ENCODE results near the gene AGBL4.

The AGBL4 gene

DNA sequence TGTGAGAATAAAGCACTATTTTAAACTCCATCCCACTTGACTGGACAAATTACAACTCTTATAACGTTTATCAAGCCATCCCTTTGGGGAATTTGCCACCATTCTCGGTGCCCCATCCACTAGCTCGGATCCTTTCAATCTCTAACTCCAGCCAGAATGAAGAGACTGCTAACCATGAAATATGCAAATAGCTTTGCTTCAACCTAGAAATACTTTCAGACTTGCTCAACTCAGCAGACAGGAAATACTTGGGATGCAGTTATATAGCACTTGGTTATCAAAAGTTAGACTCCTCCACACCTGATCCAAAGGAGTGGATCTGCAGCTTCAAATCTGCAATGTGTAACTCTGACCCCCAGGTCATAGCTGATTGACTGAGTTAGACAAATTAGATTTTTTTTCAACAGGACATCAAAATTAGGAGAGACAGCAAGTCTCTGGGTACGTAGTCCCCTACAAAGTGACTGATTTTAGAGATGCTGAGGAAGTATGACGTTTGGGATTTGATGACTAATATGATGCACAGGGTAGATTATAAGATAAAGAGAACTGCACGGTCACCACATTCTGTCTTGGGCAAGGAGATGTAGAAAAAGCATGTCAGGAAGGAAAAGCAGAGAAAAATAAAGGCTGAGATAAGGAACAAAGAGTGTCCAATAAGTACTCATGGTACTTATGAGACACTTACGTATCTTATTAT is 496.0 kb downstream of the AGBL4 start:
- in situ Hi-C loops (cut with HindIII; ENCODE audit: low pct_ligation_motif_present, low pct_unique_long_range_greater_than_20kb, low sequenced_read_pairs) = no loop called here
- DNase-seq = no peak

DNA sequence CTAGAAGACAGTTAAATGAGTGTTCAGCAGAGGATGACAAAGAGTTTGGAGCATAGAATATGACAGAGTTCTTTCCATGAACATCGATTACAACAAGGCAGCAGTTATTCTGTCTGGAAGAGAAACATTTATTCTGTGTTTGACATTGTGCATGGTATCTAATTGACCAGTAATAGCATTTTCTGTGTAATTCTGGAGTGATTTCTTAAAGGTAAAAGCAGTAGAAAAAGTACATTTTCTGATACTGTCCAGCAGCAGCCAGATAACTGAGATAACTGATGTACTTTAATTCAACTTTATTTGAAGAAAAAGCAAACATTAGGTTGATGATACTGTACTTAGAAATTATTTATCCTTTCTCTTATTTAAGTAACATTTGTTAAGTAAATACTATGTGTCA is 497.1 kb downstream of the AGBL4 start:
- DNase-seq = no peak
- in situ Hi-C loops (cut with HindIII; ENCODE audit: low pct_ligation_motif_present, low pct_unique_long_range_greater_than_20kb, low sequenced_read_pairs) = no loop called here

- in situ Hi-C loops (cut with HindIII; ENCODE audit: low pct_ligation_motif_present, low pct_unique_long_range_greater_than_20kb, low sequenced_read_pairs) = no loop called here
- DNase-seq = no peak
Observed at GRCh38 chr1:49523764-49524163, 500.0 kb downstream of the AGBL4 start.

DNA sequence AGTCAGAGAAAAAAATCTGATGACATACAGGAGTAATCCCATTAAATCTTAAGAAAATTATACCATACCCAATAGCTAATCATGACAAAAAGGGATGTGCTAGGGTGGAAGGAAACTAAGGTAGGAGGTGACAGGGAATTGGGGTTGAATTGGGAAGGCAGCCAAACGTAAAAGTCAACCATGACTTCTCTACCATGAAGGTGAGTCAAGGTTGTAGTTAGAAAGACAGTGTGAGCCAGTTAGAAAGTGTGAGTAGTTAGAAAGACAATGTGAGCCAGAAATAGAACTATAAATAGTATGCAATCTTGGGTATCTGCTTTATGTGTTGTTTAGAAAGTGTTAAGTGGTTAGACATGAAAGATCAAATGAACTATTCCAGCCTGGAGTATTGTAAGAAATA is 556.8 kb downstream of the AGBL4 start:
- in situ Hi-C loops (cut with HindIII; ENCODE audit: low pct_ligation_motif_present, low pct_unique_long_range_greater_than_20kb, low sequenced_read_pairs) = no loop called here
- DNase-seq = no peak

GRCh38 chr1:49465486-49466185 is 558.1 kb downstream of the AGBL4 start:
- DNase-seq = no peak
- in situ Hi-C loops (cut with HindIII; ENCODE audit: low pct_ligation_motif_present, low pct_unique_long_range_greater_than_20kb, low sequenced_read_pairs) = no loop called here

DNA sequence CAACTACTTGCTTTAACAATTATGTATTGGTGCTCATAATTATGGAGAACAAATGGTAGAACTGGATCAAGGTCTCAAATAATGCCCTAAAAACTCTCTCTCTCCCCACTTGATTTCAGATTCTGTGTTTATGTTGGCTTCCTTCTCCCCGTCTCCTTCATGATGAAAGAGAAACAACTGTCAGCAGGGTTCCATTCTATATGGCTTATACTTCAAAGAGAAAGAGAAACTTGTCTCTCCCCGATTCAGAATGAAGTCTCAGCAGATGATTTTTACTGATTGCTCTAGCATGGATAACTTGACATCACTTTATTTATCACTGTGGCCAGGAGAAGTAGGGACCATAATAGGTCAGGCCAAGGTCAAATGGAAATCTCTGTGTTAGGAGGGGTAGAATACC is 575.6 kb downstream of the AGBL4 start:
- in situ Hi-C loops (cut with HindIII; ENCODE audit: low pct_ligation_motif_present, low pct_unique_long_range_greater_than_20kb, low sequenced_read_pairs) = no loop called here
- DNase-seq = no peak

- in situ Hi-C loops (cut with HindIII; ENCODE audit: low pct_ligation_motif_present, low pct_unique_long_range_greater_than_20kb, low sequenced_read_pairs) = no loop called here
- no peak for DNase-seq
Observed at GRCh38 chr1:49436865-49437264, 586.9 kb downstream of the AGBL4 start.

- no peak for DNase-seq
Observed at GRCh38 chr1:49435291-49435690, 588.5 kb downstream of the AGBL4 start.

GRCh38 chr1:49424782-49425181 is 599.0 kb downstream of the AGBL4 start:
- no peak for DNase-seq

More at GRCh38 chr1:49435291-49435690, 588.5 kb downstream of the AGBL4 start:
- in situ Hi-C loops (cut with HindIII; ENCODE audit: low pct_ligation_motif_present, low pct_unique_long_range_greater_than_20kb, low sequenced_read_pairs) = no loop called here

GRCh38 chr1:49416758-49417157 is 607.0 kb downstream of the AGBL4 start:
- no peak for DNase-seq
- in situ Hi-C loops (cut with HindIII; ENCODE audit: low pct_ligation_motif_present, low pct_unique_long_range_greater_than_20kb, low sequenced_read_pairs) = no loop called here

More at GRCh38 chr1:49424782-49425181, 599.0 kb downstream of the AGBL4 start:
- in situ Hi-C loops (cut with HindIII; ENCODE audit: low pct_ligation_motif_present, low pct_unique_long_range_greater_than_20kb, low sequenced_read_pairs) = no loop called here

- in situ Hi-C loops (cut with HindIII; ENCODE audit: low pct_ligation_motif_present, low pct_unique_long_range_greater_than_20kb, low sequenced_read_pairs) = no loop called here
Observed at GRCh38 chr1:49408346-49408745, 615.4 kb downstream of the AGBL4 start.

GRCh38 chr1:49397086-49397485 is 626.7 kb downstream of the AGBL4 start:
- DNase-seq = no peak
- in situ Hi-C loops (cut with HindIII; ENCODE audit: low pct_ligation_motif_present, low pct_unique_long_range_greater_than_20kb, low sequenced_read_pairs) = no loop called here

More at GRCh38 chr1:49408346-49408745, 615.4 kb downstream of the AGBL4 start:
- no peak for DNase-seq

GRCh38 chr1:49394200-49394599 is 629.6 kb downstream of the AGBL4 start:
- in situ Hi-C loops (cut with HindIII; ENCODE audit: low pct_ligation_motif_present, low pct_unique_long_range_greater_than_20kb, low sequenced_read_pairs) = no loop called here
- DNase-seq = no peak

DNA sequence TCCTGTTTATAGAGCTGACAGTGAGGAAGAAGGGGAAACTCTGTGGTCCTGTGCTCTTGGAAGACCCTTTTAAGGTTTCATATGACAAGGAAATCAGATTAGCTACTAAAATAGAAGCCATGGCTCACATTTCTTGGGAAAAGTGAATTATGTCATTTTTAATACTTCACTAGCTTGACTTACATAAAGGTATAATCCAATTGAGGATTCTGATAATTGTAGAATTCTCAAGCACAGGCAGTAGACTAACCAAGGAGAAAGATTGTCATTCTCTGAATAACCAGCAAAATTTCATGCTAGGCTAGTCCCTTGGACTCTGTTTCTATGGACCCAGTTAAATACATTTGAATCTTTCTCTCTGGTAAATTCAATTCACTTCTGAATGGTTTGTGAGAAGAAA is 634.1 kb downstream of the AGBL4 start:
- in situ Hi-C loops (cut with HindIII; ENCODE audit: low pct_ligation_motif_present, low pct_unique_long_range_greater_than_20kb, low sequenced_read_pairs) = no loop called here
- no peak for DNase-seq

- no peak for DNase-seq
- in situ Hi-C loops (cut with HindIII; ENCODE audit: low pct_ligation_motif_present, low pct_unique_long_range_greater_than_20kb, low sequenced_read_pairs) = no loop called here
Observed at GRCh38 chr1:49364676-49365075, 659.1 kb downstream of the AGBL4 start.

- in situ Hi-C loops (cut with HindIII; ENCODE audit: low pct_ligation_motif_present, low pct_unique_long_range_greater_than_20kb, low sequenced_read_pairs) = no loop called here
- no peak for DNase-seq
Observed at GRCh38 chr1:49363628-49364027, 660.1 kb downstream of the AGBL4 start.

GRCh38 chr1:49358036-49358435 is 665.7 kb downstream of the AGBL4 start:
- in situ Hi-C loops (cut with HindIII; ENCODE audit: low pct_ligation_motif_present, low pct_unique_long_range_greater_than_20kb, low sequenced_read_pairs) = no loop called here
- DNase-seq = no peak

DNA sequence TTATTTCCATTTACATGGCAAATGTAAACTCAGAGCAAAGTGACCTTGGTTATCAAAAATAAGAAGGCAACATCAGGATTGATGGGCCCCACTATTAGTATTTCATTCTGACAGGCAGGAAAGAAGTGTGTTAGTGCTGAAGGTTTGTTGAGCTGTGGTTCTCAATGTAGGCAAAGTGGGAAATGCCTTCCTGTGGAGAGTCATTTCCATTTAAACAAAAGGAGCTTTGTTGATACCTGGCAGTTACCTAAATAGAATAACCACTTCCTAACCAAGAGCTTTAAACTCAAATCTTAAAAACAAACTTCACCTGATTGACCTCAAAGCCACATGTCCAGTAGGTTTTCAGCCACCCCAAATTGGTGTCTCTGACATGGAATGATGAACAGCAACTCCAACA is 667.2 kb downstream of the AGBL4 start:
- in situ Hi-C loops (cut with HindIII; ENCODE audit: low pct_ligation_motif_present, low pct_unique_long_range_greater_than_20kb, low sequenced_read_pairs) = no loop called here
- no peak for DNase-seq

- in situ Hi-C loops (cut with HindIII; ENCODE audit: low pct_ligation_motif_present, low pct_unique_long_range_greater_than_20kb, low sequenced_read_pairs) = no loop called here
- DNase-seq = no peak
Observed at GRCh38 chr1:49351768-49352167, 672.0 kb downstream of the AGBL4 start.

- in situ Hi-C loops (cut with HindIII; ENCODE audit: low pct_ligation_motif_present, low pct_unique_long_range_greater_than_20kb, low sequenced_read_pairs) = no loop called here
- DNase-seq = no peak
Observed at GRCh38 chr1:49346767-49347349, 676.9 kb downstream of the AGBL4 start.
